Measurements from ENCODE around the gene SYT8.

- TF ChIP-seq, protein P1, sequence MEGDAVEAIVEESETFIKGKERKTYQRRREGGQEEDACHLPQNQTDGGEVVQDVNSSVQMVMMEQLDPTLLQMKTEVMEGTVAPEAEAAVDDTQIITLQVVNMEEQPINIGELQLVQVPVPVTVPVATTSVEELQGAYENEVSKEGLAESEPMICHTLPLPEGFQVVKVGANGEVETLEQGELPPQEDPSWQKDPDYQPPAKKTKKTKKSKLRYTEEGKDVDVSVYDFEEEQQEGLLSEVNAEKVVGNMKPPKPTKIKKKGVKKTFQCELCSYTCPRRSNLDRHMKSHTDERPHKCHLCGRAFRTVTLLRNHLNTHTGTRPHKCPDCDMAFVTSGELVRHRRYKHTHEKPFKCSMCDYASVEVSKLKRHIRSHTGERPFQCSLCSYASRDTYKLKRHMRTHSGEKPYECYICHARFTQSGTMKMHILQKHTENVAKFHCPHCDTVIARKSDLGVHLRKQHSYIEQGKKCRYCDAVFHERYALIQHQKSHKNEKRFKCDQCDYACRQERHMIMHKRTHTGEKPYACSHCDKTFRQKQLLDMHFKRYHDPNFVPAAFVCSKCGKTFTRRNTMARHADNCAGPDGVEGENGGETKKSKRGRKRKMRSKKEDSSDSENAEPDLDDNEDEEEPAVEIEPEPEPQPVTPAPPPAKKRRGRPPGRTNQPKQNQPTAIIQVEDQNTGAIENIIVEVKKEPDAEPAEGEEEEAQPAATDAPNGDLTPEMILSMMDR (IDR thresholded peaks at IDR 0.05; ENCODE audit: borderline replicate concordance, extremely low read depth, low read length, poor library complexity, severe bottlenecking) = no peak
- no peak for TF ChIP-seq EZH2 (IDR thresholded peaks at IDR 0.05; ENCODE audit: borderline replicate concordance, low read depth, low read length, severe bottlenecking)
Measured at GRCh38 chr11:1857064-1857463, 22.3 kb downstream of the SYT8 start.
